Endodermal cell (in vitro differentiated cells): Measurements from ENCODE around the gene CDH23. TPM values are rescaled to one million over a fixed set of nuclear protein-coding genes. Genes with fewer than 3 reads are reported as not detected.
A peak's percentile ranks its signal among the peaks of the same experiment; 100 is the strongest.

Experiments used
- DNase-seq: peaks from one replicate; pipeline ENCODE4 v3.0.0-alpha.2; 2017
- H3K27ac ChIP-seq: 2 replicates; pipeline ENCODE4 v1.5.1; 2013; ENCODE audit warnings: mild to moderate bottlenecking, low read depth, low read length, moderate library complexity
- H3K27me3 ChIP-seq: 2 replicates; pipeline ENCODE4 v1.6.1; 2013; ENCODE audit warnings: mild to moderate bottlenecking, low read length, moderate library complexity; ENCODE audit not compliant: insufficient read depth, control insufficient read depth, poor library complexity, severe bottlenecking
- H3K36me3 ChIP-seq: 2 replicates; pipeline ENCODE4 v1.7.0; 2013; ENCODE audit warnings: mild to moderate bottlenecking, low read length, moderate library complexity; ENCODE audit not compliant: control insufficient read depth, insufficient read depth
- H3K4me1 ChIP-seq: one replicate; pipeline ENCODE4 v1.7.0; 2013; ENCODE audit warnings: low read length; ENCODE audit not compliant: control insufficient read depth, insufficient read depth
- H3K4me3 ChIP-seq: 2 replicates; pipeline ENCODE4 v1.5.1; 2013; ENCODE audit warnings: mild to moderate bottlenecking, low read length, moderate library complexity
- H3K9ac ChIP-seq: 2 replicates; pipeline ENCODE4 v1.6.1; 2013; ENCODE audit warnings: mild to moderate bottlenecking, low read length, moderate library complexity; ENCODE audit not compliant: poor library complexity, severe bottlenecking; ENCODE audit errors: extremely low read depth
- H3K9me3 ChIP-seq: 2 replicates; pipeline ENCODE4 v1.6.1; 2013; ENCODE audit warnings: mild to moderate bottlenecking, low read length, moderate library complexity; ENCODE audit not compliant: control insufficient read depth
- H3K27ac Mint-ChIP-seq: 2 replicates; pipeline ENCODE4 v1.8.0; 2020; ENCODE audit warnings: mixed read lengths
- H3K27me3 Mint-ChIP-seq: 2 replicates; pipeline ENCODE4 v1.8.0; 2021; ENCODE audit warnings: mild to moderate bottlenecking, mixed read lengths; ENCODE audit not compliant: insufficient read depth
- H3K36me3 Mint-ChIP-seq: 2 replicates; pipeline ENCODE4 v1.8.0; 2020; ENCODE audit warnings: low read depth, mixed read lengths
- H3K4me1 Mint-ChIP-seq: 2 replicates; pipeline ENCODE4 v1.8.0; 2020; ENCODE audit warnings: mixed read lengths
- H3K4me3 Mint-ChIP-seq: 2 replicates; pipeline ENCODE4 v1.8.0; 2020; ENCODE audit warnings: mild to moderate bottlenecking, moderate library complexity, mixed read lengths
- H3K9me3 Mint-ChIP-seq: 2 replicates; pipeline ENCODE4 v1.8.0; 2020; ENCODE audit warnings: mild to moderate bottlenecking, mixed read lengths
- WGBS, 2 experiments: methylation state at CpG; one replicate each; pipeline versions ENCODE4 v1.1.5 to v1.1.7; 2013; ENCODE audit warnings: missing lambda C conversion rate in 2 of 2, mixed read lengths in 1 of 2; ENCODE audit not compliant: insufficient coverage in 1 of 2, insufficient read length in 1 of 2; 5-methylcytosine and 5-hydroxymethylcytosine counted together
- total RNA-seq, 2 donors: library from RNA; stranded (reverse); fragmentation: NEBNext Ultra II Directional in 1 of 2; extraction: Animal tissue kit (Norgen Biotek cat#: 25700) in 1 of 2; gene quantifications; 2 replicates in 1 of 2; 3 replicates in 1 of 2; pipeline ENCODE4 v1.2.1, GENCODE V29; 2021
- TF ChIP-seq, protein P1 (sequence below): fragments of 200-600 bp; sonication (generic); conservative IDR thresholded peaks from 2 replicates; pipeline ENCODE4 v1.5.0; 2021; ENCODE audit warnings: antibody characterized with exemption, mild to moderate bottlenecking

The CDH23 gene
- total RNA-seq, 2 donors from 2014 or later, result 2.1 to 4.2 TPM

DNA sequence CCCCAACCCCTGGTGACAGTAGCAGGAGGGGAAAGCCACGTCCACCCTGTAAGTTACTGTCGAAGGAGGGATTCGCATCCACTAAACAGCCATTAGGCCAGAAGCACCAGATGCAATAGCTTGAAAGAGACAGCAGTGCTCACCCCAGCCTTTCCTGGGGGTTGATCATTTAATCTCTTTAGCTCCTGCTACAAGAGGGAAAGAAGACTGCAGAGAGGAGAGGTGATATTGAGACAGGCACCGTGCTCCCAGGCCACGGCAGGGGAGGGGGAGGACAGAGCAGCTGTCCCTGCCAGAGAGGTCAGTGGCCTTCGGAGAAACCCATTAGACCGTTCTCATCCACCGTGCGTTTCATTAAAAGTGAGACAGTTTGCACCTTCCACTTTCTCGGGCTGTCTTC is 148.3 kb downstream of the CDH23 start:
- H3K4me3 Mint-ChIP-seq, result no peak overlapping the region
- H3K27me3 ChIP-seq, result no peaks in the 10 kb centered on the region
- H3K4me1 ChIP-seq, result no peaks in the 10 kb centered on the region
- H3K4me1 Mint-ChIP-seq, result peaks cover 25% of the 10 kb centered on the region
- TF ChIP-seq, protein P1, sequence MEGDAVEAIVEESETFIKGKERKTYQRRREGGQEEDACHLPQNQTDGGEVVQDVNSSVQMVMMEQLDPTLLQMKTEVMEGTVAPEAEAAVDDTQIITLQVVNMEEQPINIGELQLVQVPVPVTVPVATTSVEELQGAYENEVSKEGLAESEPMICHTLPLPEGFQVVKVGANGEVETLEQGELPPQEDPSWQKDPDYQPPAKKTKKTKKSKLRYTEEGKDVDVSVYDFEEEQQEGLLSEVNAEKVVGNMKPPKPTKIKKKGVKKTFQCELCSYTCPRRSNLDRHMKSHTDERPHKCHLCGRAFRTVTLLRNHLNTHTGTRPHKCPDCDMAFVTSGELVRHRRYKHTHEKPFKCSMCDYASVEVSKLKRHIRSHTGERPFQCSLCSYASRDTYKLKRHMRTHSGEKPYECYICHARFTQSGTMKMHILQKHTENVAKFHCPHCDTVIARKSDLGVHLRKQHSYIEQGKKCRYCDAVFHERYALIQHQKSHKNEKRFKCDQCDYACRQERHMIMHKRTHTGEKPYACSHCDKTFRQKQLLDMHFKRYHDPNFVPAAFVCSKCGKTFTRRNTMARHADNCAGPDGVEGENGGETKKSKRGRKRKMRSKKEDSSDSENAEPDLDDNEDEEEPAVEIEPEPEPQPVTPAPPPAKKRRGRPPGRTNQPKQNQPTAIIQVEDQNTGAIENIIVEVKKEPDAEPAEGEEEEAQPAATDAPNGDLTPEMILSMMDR, result no peak
- H3K4me3 ChIP-seq, result no peak overlapping the region
- no peaks in the 10 kb centered on the region for H3K9me3 ChIP-seq
- no peaks in the 10 kb centered on the region for H3K9me3 Mint-ChIP-seq
- H3K27me3 Mint-ChIP-seq, result no peaks in the 10 kb centered on the region
- H3K36me3 ChIP-seq, result no peaks in the 10 kb centered on the region
- H3K36me3 Mint-ChIP-seq, result no peaks in the 10 kb centered on the region
- WGBS, 2 experiments, result 83 to 84% methylated on average over 10 of the region's 10 CpGs
- DNase-seq, result no peak
- no peak overlapping the region for H3K27ac ChIP-seq
- no peak overlapping the region for H3K9ac ChIP-seq
- H3K27ac Mint-ChIP-seq, result no peak overlapping the region

DNA sequence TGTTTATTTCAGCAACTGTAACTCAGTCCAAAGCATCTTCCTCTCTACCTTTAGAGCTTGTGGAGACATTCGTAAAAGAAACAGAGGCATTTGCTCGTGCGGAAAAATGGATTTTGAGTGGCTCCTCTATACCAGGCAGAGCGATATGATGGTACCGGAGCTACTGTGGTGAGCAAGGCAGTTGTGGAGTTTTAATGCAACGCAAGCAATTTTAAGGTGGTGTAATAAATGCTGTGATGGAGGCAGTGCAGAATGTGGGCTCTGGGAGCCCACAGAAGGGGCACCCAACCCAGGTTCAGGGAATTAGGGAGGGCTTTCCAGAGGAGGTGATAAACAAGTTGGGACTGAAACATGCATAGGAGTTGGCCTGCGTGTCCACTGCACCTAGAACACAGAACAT is 149.5 kb downstream of the CDH23 start:
- no peak overlapping the region for H3K4me3 ChIP-seq
- no peaks in the 10 kb centered on the region for H3K36me3 ChIP-seq
- Mint-ChIP-seq H3K36me3 (no peaks in the 10 kb centered on the region), H3K4me3 (no peak overlapping the region), H3K27me3 (no peaks in the 10 kb centered on the region), H3K9me3 (no peaks in the 10 kb centered on the region), H3K27ac (no peak overlapping the region), H3K4me1 (peaks cover 25% of the 10 kb centered on the region)
- 91 to 96% methylated on average over 5 to 7 of the region's 7 CpGs for WGBS, 2 experiments
- TF ChIP-seq, protein P1, result no peak
- H3K27me3 ChIP-seq, result no peaks in the 10 kb centered on the region
- no peak overlapping the region for H3K9ac ChIP-seq
- H3K27ac ChIP-seq, result no peak overlapping the region
- H3K4me1 ChIP-seq, result no peaks in the 10 kb centered on the region
- no peaks in the 10 kb centered on the region for H3K9me3 ChIP-seq
- no peak for DNase-seq

DNA sequence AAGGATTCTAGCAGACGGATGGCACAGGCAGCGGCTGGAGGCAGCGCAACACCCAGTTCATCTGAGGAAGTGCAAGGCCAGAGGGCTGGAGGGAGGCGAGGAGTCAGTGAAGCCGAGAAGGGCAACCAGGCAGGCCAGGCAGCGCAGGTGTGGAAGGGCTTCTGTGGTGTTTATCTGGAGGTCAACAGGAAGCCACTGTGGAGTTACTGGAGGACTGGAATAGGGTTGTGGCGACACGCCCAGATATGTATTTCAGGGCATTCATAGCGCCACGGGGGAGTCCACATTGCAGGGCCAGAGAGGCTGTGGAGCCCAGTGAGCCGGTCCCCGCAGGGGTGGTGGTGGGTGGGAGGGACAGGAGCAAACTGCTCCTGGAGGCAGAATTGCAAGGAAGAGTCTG is 150.6 kb downstream of the CDH23 start:
- Histone ChIP-seq H3K4me3 (no peak overlapping the region), H3K27me3 (no peaks in the 10 kb centered on the region), H3K4me1 (no peaks in the 10 kb centered on the region), H3K9me3 (no peaks in the 10 kb centered on the region), H3K9ac (no peak overlapping the region), H3K36me3 (no peaks in the 10 kb centered on the region), H3K27ac (peak overlapping the region; percentile 32)
- H3K4me1 Mint-ChIP-seq, result peaks cover 21% of the 10 kb centered on the region
- H3K27me3 Mint-ChIP-seq, result no peaks in the 10 kb centered on the region
- whole genome bisulfite sequencing, 2 experiments, result 93 to 94% methylated on average over 6 to 12 of the region's 12 CpGs
- DNase-seq, result no peak
- no peak overlapping the region for H3K27ac Mint-ChIP-seq
- no peak overlapping the region for H3K4me3 Mint-ChIP-seq
- no peaks in the 10 kb centered on the region for H3K36me3 Mint-ChIP-seq
- no peaks in the 10 kb centered on the region for H3K9me3 Mint-ChIP-seq
- TF ChIP-seq, protein P1, result no peak
